ENCODE results near the gene NEU4. TPM values are rescaled to one million over a fixed set of nuclear protein-coding genes. Genes with fewer than 3 reads are reported as not detected.
A peak's percentile ranks its signal among the peaks of the same experiment; 100 is the strongest.

Gene NEU4
- total RNA-seq, 1 donor from 2014 or later, result not detected

DNA sequence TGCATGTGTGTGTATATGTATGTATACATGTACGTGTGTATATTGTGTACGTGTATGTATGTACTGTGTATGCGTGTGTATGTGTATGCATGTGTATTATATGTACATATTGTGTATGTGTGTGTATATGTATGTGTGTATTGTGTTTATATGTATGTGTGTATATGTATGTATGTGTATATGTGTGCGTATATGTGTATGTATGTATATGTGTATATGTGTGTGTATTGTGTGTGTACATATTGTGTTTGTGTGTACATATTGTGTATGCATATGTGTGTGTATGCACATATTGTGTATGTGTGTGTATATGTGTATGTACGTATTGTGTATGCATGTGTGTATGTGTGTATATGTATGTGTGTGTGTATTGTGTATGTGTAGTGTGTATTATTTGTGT lies 15.6 kb upstream of the NEU4 start:
- TF ChIP-seq, protein P1, sequence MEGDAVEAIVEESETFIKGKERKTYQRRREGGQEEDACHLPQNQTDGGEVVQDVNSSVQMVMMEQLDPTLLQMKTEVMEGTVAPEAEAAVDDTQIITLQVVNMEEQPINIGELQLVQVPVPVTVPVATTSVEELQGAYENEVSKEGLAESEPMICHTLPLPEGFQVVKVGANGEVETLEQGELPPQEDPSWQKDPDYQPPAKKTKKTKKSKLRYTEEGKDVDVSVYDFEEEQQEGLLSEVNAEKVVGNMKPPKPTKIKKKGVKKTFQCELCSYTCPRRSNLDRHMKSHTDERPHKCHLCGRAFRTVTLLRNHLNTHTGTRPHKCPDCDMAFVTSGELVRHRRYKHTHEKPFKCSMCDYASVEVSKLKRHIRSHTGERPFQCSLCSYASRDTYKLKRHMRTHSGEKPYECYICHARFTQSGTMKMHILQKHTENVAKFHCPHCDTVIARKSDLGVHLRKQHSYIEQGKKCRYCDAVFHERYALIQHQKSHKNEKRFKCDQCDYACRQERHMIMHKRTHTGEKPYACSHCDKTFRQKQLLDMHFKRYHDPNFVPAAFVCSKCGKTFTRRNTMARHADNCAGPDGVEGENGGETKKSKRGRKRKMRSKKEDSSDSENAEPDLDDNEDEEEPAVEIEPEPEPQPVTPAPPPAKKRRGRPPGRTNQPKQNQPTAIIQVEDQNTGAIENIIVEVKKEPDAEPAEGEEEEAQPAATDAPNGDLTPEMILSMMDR (IDR thresholded peaks at IDR 0.05; ENCODE audit: insufficient read depth, low read length, severe bottlenecking), result no peak
- H3K36me3 ChIP-seq (ENCODE audit: control insufficient read depth, insufficient read depth, low read length), result no peaks in the 10 kb centered on the region
- FAIRE-seq (no peak), DNase-seq (ENCODE audit: low read depth) (no peak)
- H3K4me3 ChIP-seq (ENCODE audit: low read depth, low read length), result no peak overlapping the region
- H3K27me3 ChIP-seq (ENCODE audit: control insufficient read depth, insufficient read depth, low read length), result no peaks in the 10 kb centered on the region

DNA sequence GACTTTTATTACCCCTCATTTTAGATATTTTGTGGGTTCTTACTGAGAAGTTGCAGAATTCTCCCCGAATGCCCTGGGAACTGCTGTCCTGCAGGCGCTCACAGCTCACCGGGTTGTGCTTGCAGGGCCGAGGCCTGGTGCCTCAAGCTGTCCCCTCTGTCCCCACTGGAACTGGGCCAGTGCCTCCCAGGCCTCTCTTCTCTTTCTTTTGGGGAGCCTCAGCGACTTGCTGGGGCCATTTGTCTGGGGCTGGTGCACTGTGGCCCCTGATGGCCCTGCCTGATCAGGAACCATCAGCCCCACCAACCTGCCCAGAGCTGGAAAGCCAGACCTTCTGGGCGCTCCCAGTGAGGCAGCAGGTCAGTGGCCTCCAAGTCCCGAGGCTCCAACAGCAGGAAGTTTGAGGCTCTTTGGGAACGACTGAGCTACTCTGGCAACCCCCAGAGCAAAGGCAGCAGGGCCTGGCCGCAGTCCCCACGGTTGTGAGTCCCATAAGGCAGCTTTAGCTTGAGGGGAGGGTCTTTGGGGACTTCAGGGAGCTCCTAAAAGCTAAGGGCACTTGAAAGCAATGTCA lies 14.7 kb upstream of the NEU4 start:
- H3K4me3 ChIP-seq (ENCODE audit: low read depth, low read length), result no peak overlapping the region
- no peaks in the 10 kb centered on the region for H3K27me3 ChIP-seq (ENCODE audit: control insufficient read depth, insufficient read depth, low read length)
- no peak for DNase-seq (ENCODE audit: low read depth)
- no peaks in the 10 kb centered on the region for H3K36me3 ChIP-seq (ENCODE audit: control insufficient read depth, insufficient read depth, low read length)
- no peak for FAIRE-seq
- TF ChIP-seq, protein P1 (IDR thresholded peaks at IDR 0.05; ENCODE audit: insufficient read depth, low read length, severe bottlenecking), result no peak

DNA sequence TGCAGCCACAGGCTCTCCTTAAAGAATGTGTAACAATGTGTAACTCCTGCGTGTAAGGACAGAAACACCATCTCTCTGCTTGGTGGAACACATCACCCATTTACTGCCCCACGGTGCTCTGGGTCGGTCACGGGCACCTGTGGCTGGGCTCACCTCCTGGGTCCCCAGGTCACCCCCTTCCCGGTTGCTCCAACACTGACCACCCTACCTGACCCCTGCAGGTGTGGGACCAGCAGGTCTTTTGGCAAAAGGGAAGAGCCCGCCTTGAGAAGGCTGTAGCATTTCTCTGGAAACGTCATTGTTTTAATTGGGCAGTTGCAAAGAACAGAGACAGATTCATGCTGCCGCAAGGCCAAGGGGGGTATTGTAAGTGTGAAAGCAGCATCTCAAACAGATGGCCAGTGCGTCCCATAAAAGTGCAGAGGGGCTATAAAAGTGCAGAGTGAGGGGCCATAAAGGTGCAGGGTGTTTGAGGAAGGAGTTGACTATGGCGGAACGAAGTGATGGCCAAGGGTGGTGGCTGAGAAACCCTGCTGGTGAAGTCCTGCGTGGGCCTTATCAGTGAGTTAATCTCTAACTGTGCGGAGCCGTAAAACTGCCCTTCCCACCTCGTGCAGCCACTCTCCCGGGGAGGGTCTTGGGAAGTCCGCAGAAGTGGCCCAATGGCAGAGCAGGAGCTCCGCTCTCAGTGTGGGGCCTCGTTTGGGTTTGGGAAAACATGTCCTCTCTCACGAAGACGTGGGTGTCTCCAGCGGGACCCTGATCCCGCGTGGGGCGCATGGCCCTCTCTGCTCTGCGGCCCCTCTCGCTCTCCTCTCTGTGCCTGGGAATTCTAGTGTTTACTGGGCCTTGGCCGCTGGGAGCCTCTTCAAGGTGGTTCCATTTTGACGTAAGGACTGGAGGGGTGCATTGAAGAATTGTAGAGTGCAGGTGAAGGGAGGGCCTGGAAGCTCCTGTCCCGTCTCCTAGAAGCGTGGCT lies 13.7 kb upstream of the NEU4 start:
- H3K36me3 ChIP-seq (ENCODE audit: control insufficient read depth, insufficient read depth, low read length), result no peaks in the 10 kb centered on the region
- no peak overlapping the region for H3K4me3 ChIP-seq (ENCODE audit: low read depth, low read length)
- TF ChIP-seq, protein P1 (IDR thresholded peaks at IDR 0.05; ENCODE audit: insufficient read depth, low read length, severe bottlenecking), result no peak
- FAIRE-seq, result peak; percentile 40
- DNase-seq (ENCODE audit: low read depth), result no peak
- no peaks in the 10 kb centered on the region for H3K27me3 ChIP-seq (ENCODE audit: control insufficient read depth, insufficient read depth, low read length)

DNA sequence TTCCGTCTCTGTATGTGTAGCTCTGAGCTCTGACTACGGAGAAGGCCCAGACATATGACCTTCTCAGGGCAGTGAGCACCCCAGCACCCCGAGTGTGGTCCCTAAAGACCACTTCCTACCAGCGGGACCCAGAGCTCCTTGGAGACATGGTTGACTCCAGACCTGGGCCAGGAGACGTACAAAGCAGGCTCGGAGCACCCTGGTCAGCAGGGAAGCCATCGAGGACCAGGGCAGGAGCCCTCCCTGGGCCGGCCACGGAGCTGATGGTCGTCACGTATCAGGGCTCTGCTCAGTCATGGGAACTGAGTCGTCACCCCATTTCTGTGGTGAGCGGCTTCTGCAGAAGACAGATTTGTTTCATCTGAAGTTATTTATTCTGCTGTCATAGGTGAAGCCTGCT lies 12.8 kb upstream of the NEU4 start:
- TF ChIP-seq, protein P1 (IDR thresholded peaks at IDR 0.05; ENCODE audit: insufficient read depth, low read length, severe bottlenecking), result no peak
- Histone ChIP-seq H3K4me3 (ENCODE audit: low read depth, low read length) (no peak overlapping the region), H3K27me3 (ENCODE audit: control insufficient read depth, insufficient read depth, low read length) (no peaks in the 10 kb centered on the region), H3K36me3 (ENCODE audit: control insufficient read depth, insufficient read depth, low read length) (no peaks in the 10 kb centered on the region)
- FAIRE-seq (no peak), DNase-seq (ENCODE audit: low read depth) (no peak)

DNA sequence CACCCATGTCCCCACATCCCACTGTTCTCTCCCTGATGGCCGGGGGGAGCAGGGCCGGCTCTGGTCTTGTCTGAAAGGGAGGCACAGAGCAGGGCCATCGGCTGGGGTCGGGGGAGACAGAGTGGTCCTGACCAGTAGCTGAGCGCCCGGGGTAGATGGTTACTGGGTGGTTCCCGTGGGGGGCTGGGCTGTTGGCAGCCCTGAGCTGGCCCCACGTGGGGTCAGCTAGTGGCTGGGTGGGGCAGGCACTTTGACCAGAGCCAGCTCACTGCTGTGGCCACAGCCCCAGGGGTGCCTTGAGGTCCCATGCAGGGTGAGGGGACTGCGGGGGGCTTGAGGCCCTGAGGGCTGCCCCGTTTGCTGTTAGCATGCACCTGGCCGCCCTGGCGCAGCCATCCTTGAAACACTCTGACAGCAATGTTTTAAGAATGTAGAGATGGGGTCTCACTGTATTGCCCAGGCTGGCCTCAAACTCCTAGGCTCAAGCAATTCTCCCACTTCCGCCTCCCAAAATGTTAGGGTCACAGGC lies 12.3 kb upstream of the NEU4 start:
- TF ChIP-seq, protein P1 (IDR thresholded peaks at IDR 0.05; ENCODE audit: insufficient read depth, low read length, severe bottlenecking), result no peak
- Histone ChIP-seq H3K4me3 (ENCODE audit: low read depth, low read length) (no peak overlapping the region), H3K27me3 (ENCODE audit: control insufficient read depth, insufficient read depth, low read length) (no peaks in the 10 kb centered on the region), H3K36me3 (ENCODE audit: control insufficient read depth, insufficient read depth, low read length) (no peaks in the 10 kb centered on the region)
- DNase-seq (ENCODE audit: low read depth) (no peak), FAIRE-seq (no peak)

Measured in bronchial epithelial cell (primary cell).